ENCODE measurements around the gene TIAM2. TPM values are rescaled to one million over a fixed set of nuclear protein-coding genes. Genes with fewer than 3 reads are reported as not detected.

Gene TIAM2
- total and polyA plus RNA-seq, 4 donors = 1.6 to 19.9 (median 11.6) TPM

- H3K36me3 ChIP-seq (ENCODE audit: control insufficient read depth in 1 of 2, insufficient read depth in 2 of 2, low read length in 1 of 2) = no peaks in the 10 kb centered on the region
- intact Hi-C loops (cut with DNase I) = no loop called here
- no peaks in the 10 kb centered on the region for H3K4me1 ChIP-seq (ENCODE audit: control insufficient read depth in 1 of 2, insufficient read depth in 2 of 2, low read length in 2 of 2)
- H3K27ac ChIP-seq (ENCODE audit: low read depth in 1 of 2, low read length in 2 of 2) = no peak overlapping the region
- no peak for ATAC-seq (ENCODE audit: low FRiP score)
- H3K9me3 ChIP-seq (ENCODE audit: control insufficient read depth, low read length) = no peaks in the 10 kb centered on the region
- 96 to 97% methylated on average over 1 of the region's 1 CpG for WGBS, 2 donors
- H3K27me3 ChIP-seq (ENCODE audit: control insufficient read depth in 1 of 2, insufficient read depth in 2 of 2, low read length in 1 of 2) = no peaks in the 10 kb centered on the region
- no peak for DNase-seq
- no peak overlapping the region for H3K4me3 ChIP-seq (ENCODE audit: low read length in 2 of 2)
These were observed 242.5 kb downstream of the TIAM2 start for GRCh38 chr6:155237613-155238012.

- intact Hi-C loops (cut with DNase I) = loop anchor here in 1 of 2 donors (10.0 kb wide), 1 partner anchor 376 kb away; no protein-coding TSS in a partner anchor
- peaks cover 0 to 3% of the 10 kb centered on the region in 2 donors for H3K36me3 ChIP-seq (ENCODE audit: control insufficient read depth in 1 of 2, insufficient read depth in 2 of 2, low read length in 1 of 2)
- no peak overlapping the region for H3K4me3 ChIP-seq (ENCODE audit: low read length in 2 of 2)
- no peaks in the 10 kb centered on the region for H3K27me3 ChIP-seq (ENCODE audit: control insufficient read depth in 1 of 2, insufficient read depth in 2 of 2, low read length in 1 of 2)
- no peak overlapping the region for H3K27ac ChIP-seq (ENCODE audit: low read depth in 1 of 2, low read length in 2 of 2)
- ATAC-seq (ENCODE audit: low FRiP score) = no peak
- no peaks in the 10 kb centered on the region for H3K4me1 ChIP-seq (ENCODE audit: control insufficient read depth in 1 of 2, insufficient read depth in 2 of 2, low read length in 2 of 2)
- 97% methylated on average over 19 of the region's 19 CpGs for WGBS, 2 donors
- no peak for DNase-seq
- H3K9me3 ChIP-seq (ENCODE audit: control insufficient read depth, low read length) = no peaks in the 10 kb centered on the region
These were observed 245.9 kb downstream of the TIAM2 start for GRCh38 chr6:155240905-155241600.

DNA sequence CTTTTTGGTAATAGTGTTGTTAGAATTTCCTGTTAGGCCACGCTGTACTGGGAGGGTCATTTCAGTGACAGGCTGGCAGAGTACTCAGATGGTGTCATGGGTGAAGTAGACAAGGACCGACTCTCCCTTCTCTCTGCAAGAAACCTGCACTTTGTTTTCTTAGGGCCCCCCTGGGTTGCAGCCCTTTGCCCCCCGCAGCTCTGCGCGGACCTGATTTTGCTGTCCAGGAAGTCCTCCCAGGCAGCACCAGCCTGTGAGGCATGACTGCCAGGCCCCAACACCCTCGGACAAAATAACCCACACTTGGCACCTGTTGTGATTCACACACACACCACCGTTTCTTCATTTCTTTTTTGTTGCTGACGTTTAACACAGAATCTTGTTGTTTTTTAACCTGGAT is 246.9 kb downstream of the TIAM2 start:
- H3K4me3 ChIP-seq (ENCODE audit: low read length in 2 of 2) = no peak overlapping the region
- peaks cover 0 to 3% of the 10 kb centered on the region in 2 donors for H3K36me3 ChIP-seq (ENCODE audit: control insufficient read depth in 1 of 2, insufficient read depth in 2 of 2, low read length in 1 of 2)
- intact Hi-C loops (cut with DNase I) = loop anchor here in 1 of 2 donors (10.0 kb wide), 1 partner anchor 377 kb away; no protein-coding TSS in a partner anchor
- DNase-seq = no peak
- 79 to 86% methylated on average over 8 of the region's 8 CpGs for WGBS, 2 donors
- H3K9me3 ChIP-seq (ENCODE audit: control insufficient read depth, low read length) = no peaks in the 10 kb centered on the region
- H3K27me3 ChIP-seq (ENCODE audit: control insufficient read depth in 1 of 2, insufficient read depth in 2 of 2, low read length in 1 of 2) = no peaks in the 10 kb centered on the region
- ATAC-seq (ENCODE audit: low FRiP score) = no peak
- H3K27ac ChIP-seq (ENCODE audit: low read depth in 1 of 2, low read length in 2 of 2) = no peak overlapping the region
- H3K4me1 ChIP-seq (ENCODE audit: control insufficient read depth in 1 of 2, insufficient read depth in 2 of 2, low read length in 2 of 2) = no peaks in the 10 kb centered on the region

DNA sequence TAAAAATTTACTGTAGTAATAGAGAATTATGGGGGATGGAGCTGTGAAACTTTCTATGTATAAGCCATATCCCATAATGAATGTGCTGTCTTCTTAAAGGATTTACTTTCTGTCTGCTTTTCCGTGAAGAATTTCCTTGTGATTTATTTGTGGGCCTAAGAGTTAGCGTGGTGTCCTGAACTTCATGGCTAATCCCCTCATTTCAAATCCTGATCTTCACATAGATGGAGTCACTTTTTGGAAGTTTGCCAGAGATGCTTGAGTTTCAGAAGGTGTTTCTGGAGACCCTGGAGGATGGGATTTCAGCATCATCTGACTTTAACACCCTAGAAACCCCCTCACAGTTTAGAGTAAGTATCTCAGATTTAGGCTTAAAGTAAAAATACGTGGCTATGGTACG is 249.3 kb downstream of the TIAM2 start:
- WGBS, 2 donors = 81 to 89% methylated on average over 4 of the region's 4 CpGs
- Histone ChIP-seq H3K27me3 (ENCODE audit: control insufficient read depth in 1 of 2, insufficient read depth in 2 of 2, low read length in 1 of 2) (no peaks in the 10 kb centered on the region), H3K4me3 (ENCODE audit: low read length in 2 of 2) (no peak overlapping the region), H3K36me3 (ENCODE audit: control insufficient read depth in 1 of 2, insufficient read depth in 2 of 2, low read length in 1 of 2) (peaks cover 0 to 3% of the 10 kb centered on the region in 2 donors), H3K4me1 (ENCODE audit: control insufficient read depth in 1 of 2, insufficient read depth in 2 of 2, low read length in 2 of 2) (no peaks in the 10 kb centered on the region), H3K27ac (ENCODE audit: low read depth in 1 of 2, low read length in 2 of 2) (no peak overlapping the region), H3K9me3 (ENCODE audit: control insufficient read depth, low read length) (no peaks in the 10 kb centered on the region)
- intact Hi-C loops (cut with DNase I) = loop anchor here in 1 of 2 donors (10.0 kb wide), 1 partner anchor 380 kb away; no protein-coding TSS in a partner anchor
- DNase-seq (no peak), ATAC-seq (ENCODE audit: low FRiP score) (no peak)

- no peak for ATAC-seq (ENCODE audit: low FRiP score)
- H3K4me1 ChIP-seq (ENCODE audit: control insufficient read depth in 1 of 2, insufficient read depth in 2 of 2, low read length in 2 of 2) = no peaks in the 10 kb centered on the region
- 95% methylated on average over 7 of the region's 7 CpGs for WGBS, 2 donors
- H3K27me3 ChIP-seq (ENCODE audit: control insufficient read depth in 1 of 2, insufficient read depth in 2 of 2, low read length in 1 of 2) = no peaks in the 10 kb centered on the region
- intact Hi-C loops (cut with DNase I) = loop anchor here (5.0 to 10.0 kb wide), 2 partner anchors 318 to 380 kb away; no protein-coding TSS in a partner anchor
- peaks cover 0 to 3% of the 10 kb centered on the region in 2 donors for H3K36me3 ChIP-seq (ENCODE audit: control insufficient read depth in 1 of 2, insufficient read depth in 2 of 2, low read length in 1 of 2)
- DNase-seq = no peak
- no peak overlapping the region for H3K27ac ChIP-seq (ENCODE audit: low read depth in 1 of 2, low read length in 2 of 2)
- no peaks in the 10 kb centered on the region for H3K9me3 ChIP-seq (ENCODE audit: control insufficient read depth, low read length)
- H3K4me3 ChIP-seq (ENCODE audit: low read length in 2 of 2) = no peak overlapping the region
These were observed 250.1 kb downstream of the TIAM2 start for GRCh38 chr6:155245193-155245592.

DNA sequence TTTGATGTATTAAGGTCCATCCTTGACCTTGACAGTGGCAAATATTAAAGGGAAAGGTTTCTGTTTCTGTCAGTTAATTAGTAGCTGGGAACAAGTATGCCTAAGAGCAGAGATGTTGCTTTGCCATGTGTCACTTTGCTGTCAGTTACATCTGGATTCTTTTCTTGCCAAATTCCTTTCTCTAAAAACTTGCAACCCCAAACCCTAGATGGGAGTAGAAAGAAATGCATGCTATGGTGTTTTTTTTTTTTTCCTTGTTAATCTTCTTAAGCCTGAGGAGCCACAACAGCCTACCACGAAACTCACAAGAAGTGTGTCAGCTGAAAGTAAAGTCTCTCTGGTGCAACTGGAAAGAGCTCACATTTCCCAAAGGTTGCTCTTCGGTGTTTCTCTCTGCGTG is 250.7 kb downstream of the TIAM2 start:
- DNase-seq = no peak
- H3K4me1 ChIP-seq (ENCODE audit: control insufficient read depth in 1 of 2, insufficient read depth in 2 of 2, low read length in 2 of 2) = no peaks in the 10 kb centered on the region
- no peak for ATAC-seq (ENCODE audit: low FRiP score)
- WGBS, 2 donors = 96 to 97% methylated on average over 3 of the region's 3 CpGs
- intact Hi-C loops (cut with DNase I) = loop anchor here (5.0 to 10.0 kb wide), 2 partner anchors 319 to 381 kb away; no protein-coding TSS in a partner anchor
- H3K27me3 ChIP-seq (ENCODE audit: control insufficient read depth in 1 of 2, insufficient read depth in 2 of 2, low read length in 1 of 2) = no peaks in the 10 kb centered on the region
- no peak overlapping the region for H3K4me3 ChIP-seq (ENCODE audit: low read length in 2 of 2)
- H3K9me3 ChIP-seq (ENCODE audit: control insufficient read depth, low read length) = no peaks in the 10 kb centered on the region
- H3K36me3 ChIP-seq (ENCODE audit: control insufficient read depth in 1 of 2, insufficient read depth in 2 of 2, low read length in 1 of 2) = peaks cover 0 to 5% of the 10 kb centered on the region in 2 donors
- no peak overlapping the region for H3K27ac ChIP-seq (ENCODE audit: low read depth in 1 of 2, low read length in 2 of 2)

DNA sequence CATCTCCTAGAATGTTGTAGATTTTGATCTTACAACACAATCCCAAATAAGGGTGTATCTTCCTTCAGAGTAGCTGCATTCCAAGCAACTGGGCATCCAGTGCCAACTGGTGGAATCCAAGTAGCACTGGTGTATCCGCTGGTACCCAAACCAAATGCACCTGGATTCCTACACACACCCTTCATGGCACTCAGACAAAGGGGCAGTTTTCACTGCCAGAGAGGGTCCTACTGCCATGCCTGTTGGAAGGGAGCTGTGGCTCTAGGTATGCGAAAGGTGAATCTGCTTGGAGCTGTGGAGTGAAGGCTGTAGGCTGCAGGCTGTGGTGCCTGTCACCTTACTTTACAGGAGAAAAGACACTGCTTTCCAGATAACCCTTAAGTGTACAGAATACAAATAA is 251.7 kb downstream of the TIAM2 start:
- no peaks in the 10 kb centered on the region for H3K4me1 ChIP-seq (ENCODE audit: control insufficient read depth in 1 of 2, insufficient read depth in 2 of 2, low read length in 2 of 2)
- intact Hi-C loops (cut with DNase I) = loop anchor here (5.0 to 10.0 kb wide), 2 partner anchors 320 to 382 kb away; no protein-coding TSS in a partner anchor
- no peaks in the 10 kb centered on the region for H3K27me3 ChIP-seq (ENCODE audit: control insufficient read depth in 1 of 2, insufficient read depth in 2 of 2, low read length in 1 of 2)
- no peak overlapping the region for H3K27ac ChIP-seq (ENCODE audit: low read depth in 1 of 2, low read length in 2 of 2)
- H3K9me3 ChIP-seq (ENCODE audit: control insufficient read depth, low read length) = no peaks in the 10 kb centered on the region
- DNase-seq (no peak), ATAC-seq (ENCODE audit: low FRiP score) (no peak)
- no peak overlapping the region for H3K4me3 ChIP-seq (ENCODE audit: low read length in 2 of 2)
- peaks cover 0 to 5% of the 10 kb centered on the region in 2 donors for H3K36me3 ChIP-seq (ENCODE audit: control insufficient read depth in 1 of 2, insufficient read depth in 2 of 2, low read length in 1 of 2)
- 93 to 95% methylated on average over 2 of the region's 2 CpGs for WGBS, 2 donors

- no peak overlapping the region for H3K4me3 ChIP-seq (ENCODE audit: low read length in 2 of 2)
- peak; percentile 54 for ATAC-seq (ENCODE audit: low FRiP score)
- whole genome bisulfite sequencing, 2 donors = 19 to 58% methylated on average over 5 of the region's 5 CpGs
- H3K4me1 ChIP-seq (ENCODE audit: control insufficient read depth in 1 of 2, insufficient read depth in 2 of 2, low read length in 2 of 2) = no peaks in the 10 kb centered on the region
- intact Hi-C loops (cut with DNase I) = loop anchor here (1.0 to 10.0 kb wide), 4 partner anchors 70 to 383 kb away; no protein-coding TSS in a partner anchor
- no peaks in the 10 kb centered on the region for H3K27me3 ChIP-seq (ENCODE audit: control insufficient read depth in 1 of 2, insufficient read depth in 2 of 2, low read length in 1 of 2)
- peak in 1 of 2 donors; percentile 65 for DNase-seq
- H3K36me3 ChIP-seq (ENCODE audit: control insufficient read depth in 1 of 2, insufficient read depth in 2 of 2, low read length in 1 of 2) = peaks cover 0 to 5% of the 10 kb centered on the region in 2 donors
- no peak overlapping the region for H3K27ac ChIP-seq (ENCODE audit: low read depth in 1 of 2, low read length in 2 of 2)
- H3K9me3 ChIP-seq (ENCODE audit: control insufficient read depth, low read length) = no peaks in the 10 kb centered on the region
These were observed 252.5 kb downstream of the TIAM2 start for GRCh38 chr6:155247618-155248007.

Measured in aorta (tissue), 5 donors.